Common myeloid progenitor, CD34-positive (primary cell): ENCODE data around the gene SMIM13.

Experiments used
- CTCF ChIA-PET: fragments of 350-600 bp; sonication (Branson Sonifier 250); formaldehyde crosslinking; loops from one replicate; lab custom pipeline; 2021; ENCODE audit warnings: antibody characterized with exemption; lab: Charles Lee
- POLR2A ChIA-PET: fragments of 350-600 bp; sonication (Branson Sonifier 250); formaldehyde crosslinking; loops from one replicate; lab custom pipeline; 2021; ENCODE audit warnings: antibody characterized with exemption; lab: Charles Lee
- DNase-seq, 3 donors: peaks; one replicate each; pipeline versions ENCODE4 v3.0.0 to v3.0.0-alpha.2; 2013
- H3K27ac ChIP-seq, 2 experiments: 1 replicate in 1 of 2; 2 replicates in 1 of 2; pipeline ENCODE4 v1.7.0; 2013; ENCODE audit warnings: inconsistent platforms in 2 of 2, low read length in 2 of 2, mild to moderate bottlenecking in 2 of 2, low read depth in 1 of 2, moderate library complexity in 1 of 2; ENCODE audit not compliant: severe bottlenecking in 2 of 2, insufficient read depth in 1 of 2, poor library complexity in 1 of 2
- H3K27me3 ChIP-seq, 5 experiments: replicated peaks in 2 of 5; 1 replicate in 3 of 5; 2 replicates in 2 of 5; pipeline versions ENCODE4 v1.6.1 to v1.7.0; 2013; ENCODE audit warnings: low read length in 4 of 5, mild to moderate bottlenecking in 2 of 5, moderate library complexity in 2 of 5, inconsistent platforms in 1 of 5; ENCODE audit not compliant: insufficient read depth in 5 of 5, control insufficient read depth in 4 of 5
- H3K36me3 ChIP-seq, 4 experiments: 1 replicate in 2 of 4; 2 replicates in 2 of 4; pipeline versions ENCODE4 v1.6.1 to v1.7.0; 2013; ENCODE audit warnings: low read length in 3 of 4, control low read depth in 1 of 4, mild to moderate bottlenecking in 1 of 4; ENCODE audit not compliant: control insufficient read depth in 4 of 4, insufficient read depth in 4 of 4
- H3K4me1 ChIP-seq, 4 experiments: 1 replicate in 3 of 4; 2 replicates in 1 of 4; pipeline versions ENCODE4 v1.6.1 to v1.7.1; 2013; ENCODE audit warnings: low read length in 3 of 4, mild to moderate bottlenecking in 3 of 4, control low read depth in 1 of 4, inconsistent platforms in 1 of 4, moderate library complexity in 1 of 4; ENCODE audit not compliant: control insufficient read depth in 4 of 4, insufficient read depth in 4 of 4; ENCODE audit errors: control extremely low read depth in 1 of 4
- H3K4me3 ChIP-seq, 7 experiments: 1 replicate in 4 of 7; 2 replicates in 3 of 7; pipeline versions ENCODE4 v1.5.1 to v1.7.0; 2013; ENCODE audit warnings: mild to moderate bottlenecking in 7 of 7, low read length in 6 of 7, moderate library complexity in 6 of 7, inconsistent platforms in 2 of 7, low read depth in 2 of 7, control low read depth in 1 of 7; ENCODE audit not compliant: insufficient read depth in 4 of 7, control insufficient read depth in 1 of 7; ENCODE audit errors: extremely low read depth in 1 of 7
- H3K9me3 ChIP-seq, 5 experiments: 1 replicate in 4 of 5; 2 replicates in 1 of 5; pipeline versions ENCODE4 v1.6.1 to v1.7.1; 2013; ENCODE audit warnings: low read length in 4 of 5, mild to moderate bottlenecking in 2 of 5, inconsistent platforms in 1 of 5, low read depth in 1 of 5, moderate library complexity in 1 of 5; ENCODE audit not compliant: control insufficient read depth in 4 of 5, insufficient read depth in 2 of 5; ENCODE audit errors: control extremely low read depth in 1 of 5
- WGBS: methylation state at CpG from one replicate; pipeline ENCODE4 v1.1.5; 2013; ENCODE audit not compliant: insufficient coverage; 5-methylcytosine and 5-hydroxymethylcytosine counted together

Gene SMIM13

DNA sequence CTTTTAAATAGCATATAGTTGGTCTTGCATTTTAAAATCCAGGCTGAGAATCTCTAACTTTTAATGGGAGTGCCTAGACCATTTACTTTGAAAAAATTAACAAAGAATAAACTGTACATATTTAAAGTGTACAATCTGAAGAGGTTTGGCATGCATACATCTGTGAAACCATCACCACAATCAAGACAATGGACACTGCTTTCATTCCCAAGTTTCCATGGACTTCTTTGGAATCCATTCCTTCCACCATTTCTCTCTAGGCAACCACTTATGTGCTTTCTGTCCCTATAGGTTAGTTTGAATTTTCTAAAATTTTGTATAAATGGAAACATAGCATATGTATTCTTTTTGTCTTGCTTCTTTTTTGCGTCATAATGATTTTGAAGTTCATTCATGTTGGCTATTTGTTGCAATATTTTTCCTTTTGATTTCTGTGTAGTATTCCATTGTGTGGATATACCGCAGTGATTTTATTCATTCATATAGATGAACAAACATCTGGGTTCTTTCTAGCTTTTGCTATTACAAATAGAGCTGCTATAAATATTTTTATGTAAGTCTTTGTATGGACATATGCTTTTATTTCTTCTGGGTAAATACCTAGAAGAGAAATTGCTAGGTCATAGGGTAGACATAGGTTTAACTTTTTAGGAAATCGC, 88.0 kb downstream of the SMIM13 start:
- H3K4me1 ChIP-seq = no peaks in the 10 kb centered on the region
- POLR2A ChIA-PET = no interaction called here
- H3K27me3 ChIP-seq = no peaks in the 10 kb centered on the region
- H3K4me3 ChIP-seq = no peak overlapping the region
- CTCF ChIA-PET = no interaction called here
- H3K9me3 ChIP-seq = peaks cover 0 to 7% (median 0%) of the 10 kb centered on the region in 5 experiments
- peaks cover 0 to 9% (median 5%) of the 10 kb centered on the region in 4 experiments for H3K36me3 ChIP-seq
- WGBS = no CpG with 5 or more reads among the region's 3 CpGs
- DNase-seq = no peak
- no peak overlapping the region for H3K27ac ChIP-seq

DNA sequence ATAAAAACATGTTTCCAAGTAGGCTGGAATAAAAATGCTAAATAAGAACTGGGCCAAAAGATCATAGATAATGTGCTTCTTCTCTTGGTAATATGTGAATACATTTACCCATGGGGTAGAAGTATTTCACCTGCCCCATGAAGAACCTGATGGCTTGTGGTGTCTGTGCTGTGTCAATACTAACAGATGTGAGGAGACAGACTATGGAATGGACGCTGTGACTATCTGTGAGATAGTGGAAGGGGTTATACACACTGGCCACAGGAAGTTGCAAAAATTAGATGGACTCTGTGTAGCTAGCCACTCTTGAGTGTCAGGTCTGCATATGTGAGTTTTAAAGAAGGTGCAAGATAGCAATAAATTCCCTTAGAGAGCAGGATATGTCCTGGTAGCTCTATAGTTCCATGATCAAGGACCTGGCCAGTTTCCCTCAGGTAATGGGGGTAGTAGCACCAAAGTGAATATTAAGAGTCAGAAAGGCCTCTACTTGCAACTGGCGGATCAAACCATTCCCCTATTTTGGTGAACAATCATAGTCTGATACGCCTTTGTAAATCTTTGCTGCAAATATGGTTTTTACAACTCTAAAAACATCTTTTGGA, 90.2 kb downstream of the SMIM13 start:
- no peak overlapping the region for H3K4me3 ChIP-seq
- ChIA-PET POLR2A (no interaction called here), CTCF (no interaction called here)
- 100% methylated on average over 1 of the region's 3 CpGs for WGBS
- no peaks in the 10 kb centered on the region for H3K27me3 ChIP-seq
- no peak for DNase-seq
- H3K36me3 ChIP-seq = peaks cover 0 to 14% (median 6%) of the 10 kb centered on the region in 4 experiments
- H3K9me3 ChIP-seq = peaks cover 0 to 7% (median 0%) of the 10 kb centered on the region in 5 experiments
- peaks cover 0 to 3% (median under 1%) of the 10 kb centered on the region in 4 experiments for H3K4me1 ChIP-seq
- no peak overlapping the region for H3K27ac ChIP-seq

DNA sequence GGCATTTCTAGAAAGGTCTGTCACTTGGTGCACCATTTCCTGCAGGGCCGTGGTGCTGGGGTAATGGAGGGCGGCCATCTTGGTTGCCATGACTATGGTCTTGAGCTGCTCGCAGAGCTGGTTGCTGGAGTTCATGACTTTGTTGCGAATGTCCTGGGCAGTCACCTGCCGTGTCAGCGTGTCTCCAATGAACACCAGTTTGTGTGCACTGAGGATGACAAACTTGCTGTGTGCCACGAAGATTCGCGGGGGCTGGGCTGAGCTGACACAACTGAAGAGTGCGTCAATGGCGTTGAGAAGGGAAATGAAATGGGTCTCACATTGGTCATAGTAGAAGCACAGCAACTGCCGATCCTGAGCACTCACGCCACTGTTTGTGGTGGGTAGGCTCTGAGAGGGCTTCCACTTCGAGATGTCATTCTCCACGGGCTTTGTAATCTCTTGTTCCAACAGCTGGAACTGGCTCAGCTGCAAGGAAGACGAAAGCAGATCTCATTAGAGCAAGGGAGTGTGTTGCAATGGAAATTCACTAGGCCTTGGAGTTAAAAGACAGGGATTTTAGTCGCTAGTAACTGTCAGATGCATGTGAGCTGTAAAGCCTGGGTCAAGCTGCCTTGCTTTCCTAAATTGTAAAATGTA, 91.7 kb downstream of the SMIM13 start:
- WGBS = 97% methylated on average over 15 of the region's 17 CpGs
- Histone ChIP-seq H3K36me3 (peaks cover 0 to 23% (median 10%) of the 10 kb centered on the region in 4 experiments), H3K4me3 (no peak overlapping the region), H3K27ac (no peak overlapping the region), H3K27me3 (no peaks in the 10 kb centered on the region), H3K9me3 (peaks cover 0 to 5% (median 0%) of the 10 kb centered on the region in 5 experiments), H3K4me1 (peaks cover 0 to 3% (median under 1%) of the 10 kb centered on the region in 4 experiments)
- ChIA-PET CTCF (interaction anchor here (1.7 to 2.8 kb wide), 3 partner anchors 9 to 311 kb away, joined by 7 to 8 read pairs (median 7); no protein-coding TSS in a partner anchor), POLR2A (no interaction called here)
- DNase-seq = peak in 1 of 3 donors; percentile 25

- Histone ChIP-seq H3K27ac (no peak overlapping the region), H3K9me3 (no peaks in the 10 kb centered on the region), H3K4me3 (no peak overlapping the region), H3K36me3 (peaks cover 0 to 36% (median 14%) of the 10 kb centered on the region in 4 experiments), H3K4me1 (peaks cover 0 to 3% (median under 1%) of the 10 kb centered on the region in 4 experiments), H3K27me3 (no peaks in the 10 kb centered on the region)
- DNase-seq = no peak
- 95% methylated on average over 5 of the region's 6 CpGs for WGBS
- ChIA-PET POLR2A (interaction anchor here (0.7 kb wide), 1 partner anchor 11 kb away, joined by 3 read pairs; no protein-coding TSS in a partner anchor), CTCF (interaction anchor here (2.8 kb wide), 1 partner anchor 11 kb away, joined by 7 read pairs; no protein-coding TSS in a partner anchor)
Measured at GRCh38 chr6:11187301-11187700, 93.7 kb downstream of the SMIM13 start.
